Measurements from ENCODE around the gene ST3GAL2.
"Not testable (repeated sequence)": the region's sequence is repeated elsewhere in the genome, so short reads cannot be mapped to it uniquely, and the experiment has no call there.

Gene ST3GAL2

DNA sequence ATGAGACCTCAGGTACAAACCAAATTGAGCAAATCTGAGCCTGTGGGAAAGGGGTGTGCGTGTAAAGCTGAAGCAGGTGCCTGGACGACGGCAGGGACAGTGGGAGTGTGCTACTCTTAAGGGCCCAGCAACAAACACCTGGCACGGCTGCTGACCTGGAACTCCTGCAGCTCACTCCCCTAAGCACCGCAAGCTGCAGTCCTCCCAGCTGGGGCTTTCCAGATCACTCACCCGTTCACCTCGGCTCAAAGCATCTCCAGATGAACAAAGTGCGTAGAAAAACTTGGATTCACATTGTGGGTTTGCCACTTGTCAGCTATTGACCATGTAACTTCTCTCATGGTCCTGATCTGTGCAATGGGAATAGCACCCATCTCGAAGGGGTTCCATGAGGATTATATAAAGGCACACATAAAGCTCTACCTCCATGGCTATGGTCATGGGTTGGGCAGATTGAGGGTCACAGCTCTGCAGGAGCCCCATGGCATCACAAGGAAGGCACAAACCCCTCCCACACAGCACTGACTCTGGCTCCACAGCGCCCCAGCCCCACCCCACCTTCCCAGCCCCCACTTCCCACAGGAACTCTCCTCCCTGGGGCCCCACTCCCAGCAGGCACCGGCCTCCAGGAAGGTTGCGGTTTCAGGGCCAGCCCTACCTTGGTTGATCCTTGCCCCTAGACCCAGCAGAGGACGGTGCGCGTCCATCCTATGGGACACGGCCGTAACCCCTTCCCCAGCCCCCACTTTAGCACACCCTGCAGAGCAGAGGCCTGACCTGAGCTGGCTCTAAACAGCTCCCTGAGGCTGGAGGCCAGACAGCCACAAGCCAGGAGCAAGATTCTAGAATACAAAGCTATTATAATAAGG lies 21.9 kb downstream of the ST3GAL2 start:
- DNase-seq, result no peak

DNA sequence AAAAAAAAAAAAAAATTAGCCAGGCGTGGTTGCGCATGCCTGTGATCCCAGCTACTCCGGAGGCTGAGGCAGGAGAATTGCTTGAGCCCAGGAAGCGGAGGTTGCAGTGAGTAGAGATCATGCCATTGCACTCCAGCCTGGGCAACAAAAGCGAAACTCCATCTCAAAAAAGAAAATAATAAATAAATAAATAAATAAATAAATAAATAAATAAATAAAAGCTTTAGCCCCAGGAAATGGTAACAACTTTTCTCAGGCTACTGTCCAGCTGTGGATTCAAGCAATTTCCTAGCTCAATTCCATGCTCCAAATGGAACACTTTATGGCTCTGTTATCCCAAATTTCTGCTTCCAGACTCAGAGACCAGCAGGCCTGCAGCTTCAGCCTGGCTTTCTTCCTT lies 25.3 kb downstream of the ST3GAL2 start:
- not testable (repeated sequence) for DNase-seq

DNA sequence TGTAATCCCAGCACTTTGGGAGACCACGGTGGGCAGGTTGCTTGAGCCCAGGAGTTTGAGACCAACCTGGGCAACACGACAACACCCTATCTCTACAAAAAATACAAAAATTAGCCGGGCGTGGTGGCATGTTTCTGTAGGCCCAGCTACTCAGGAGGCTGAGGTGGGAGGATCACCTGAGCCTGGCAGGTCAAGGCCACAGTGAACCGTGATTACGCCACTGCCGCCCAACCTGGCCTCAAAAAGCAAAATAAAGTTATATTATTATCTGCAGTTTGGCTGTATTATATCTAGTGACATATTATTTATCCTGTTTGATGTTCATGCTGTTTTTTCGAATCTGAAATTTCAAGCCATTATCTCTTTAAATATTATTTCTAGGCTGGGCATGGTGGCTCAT lies 26.5 kb downstream of the ST3GAL2 start:
- no peak for DNase-seq

DNA sequence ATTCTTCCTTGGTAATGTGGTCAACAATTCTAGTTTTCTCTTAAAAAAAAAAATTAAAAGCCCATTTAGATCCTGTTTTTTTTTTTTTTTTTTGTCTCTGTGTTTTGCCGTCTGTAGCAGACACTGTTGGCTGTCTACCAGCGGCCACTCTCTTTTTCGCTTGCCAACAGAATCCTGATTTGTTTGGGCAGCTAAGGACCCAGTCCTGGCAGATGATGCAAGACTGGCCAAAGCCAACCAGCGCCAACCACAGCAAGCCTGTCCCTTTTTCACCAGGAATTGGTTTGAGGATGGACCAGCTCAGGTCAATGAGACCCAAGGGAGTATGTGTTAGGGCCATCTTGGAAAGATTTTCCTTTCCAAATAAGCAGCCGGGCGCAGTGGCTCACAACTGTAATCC lies 28.2 kb downstream of the ST3GAL2 start:
- no peak for DNase-seq

DNA sequence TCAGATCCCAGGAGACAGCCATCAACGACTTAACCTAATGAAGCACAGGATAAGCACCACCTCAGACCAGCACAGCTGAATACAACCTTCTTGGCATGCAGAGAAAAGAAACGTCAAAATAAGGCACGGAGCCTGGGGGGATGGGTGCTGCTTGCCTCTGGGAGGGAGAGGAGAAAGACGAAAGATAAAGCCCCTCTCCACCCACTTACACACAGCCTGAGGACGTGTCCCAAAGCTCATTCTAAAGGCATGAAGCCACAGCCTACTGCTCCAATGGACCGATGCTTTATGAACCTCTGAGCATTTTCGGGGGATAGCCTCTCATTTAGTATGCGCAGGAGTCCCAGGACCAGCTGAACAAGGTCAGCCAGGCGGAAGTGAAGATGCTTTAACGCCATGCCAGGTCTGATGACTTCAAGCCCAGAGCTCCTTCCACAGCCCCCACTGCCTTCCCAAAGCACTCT lies 31.1 kb downstream of the ST3GAL2 start:
- no peak for DNase-seq

DNA sequence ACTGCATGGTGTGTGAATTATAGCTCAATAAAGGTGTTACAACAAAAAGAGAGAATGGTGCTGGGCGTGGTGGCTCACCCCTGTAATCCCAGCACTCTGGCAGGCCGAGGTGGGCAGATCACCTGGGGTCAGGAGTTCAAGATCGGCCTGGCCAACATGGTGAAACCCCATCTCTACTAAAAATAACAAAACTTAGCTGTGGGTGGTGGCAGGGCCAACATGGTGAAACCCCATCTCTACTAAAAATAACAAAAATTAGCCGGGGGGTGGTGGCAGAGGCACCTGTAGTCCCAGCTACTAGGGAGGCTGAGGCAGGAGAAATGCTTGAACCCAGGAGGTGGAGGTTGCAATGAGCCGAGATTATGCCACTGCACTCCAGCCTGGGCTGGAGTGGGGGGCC lies 32.8 kb downstream of the ST3GAL2 start:
- DNase-seq, result not testable (repeated sequence)

DNA sequence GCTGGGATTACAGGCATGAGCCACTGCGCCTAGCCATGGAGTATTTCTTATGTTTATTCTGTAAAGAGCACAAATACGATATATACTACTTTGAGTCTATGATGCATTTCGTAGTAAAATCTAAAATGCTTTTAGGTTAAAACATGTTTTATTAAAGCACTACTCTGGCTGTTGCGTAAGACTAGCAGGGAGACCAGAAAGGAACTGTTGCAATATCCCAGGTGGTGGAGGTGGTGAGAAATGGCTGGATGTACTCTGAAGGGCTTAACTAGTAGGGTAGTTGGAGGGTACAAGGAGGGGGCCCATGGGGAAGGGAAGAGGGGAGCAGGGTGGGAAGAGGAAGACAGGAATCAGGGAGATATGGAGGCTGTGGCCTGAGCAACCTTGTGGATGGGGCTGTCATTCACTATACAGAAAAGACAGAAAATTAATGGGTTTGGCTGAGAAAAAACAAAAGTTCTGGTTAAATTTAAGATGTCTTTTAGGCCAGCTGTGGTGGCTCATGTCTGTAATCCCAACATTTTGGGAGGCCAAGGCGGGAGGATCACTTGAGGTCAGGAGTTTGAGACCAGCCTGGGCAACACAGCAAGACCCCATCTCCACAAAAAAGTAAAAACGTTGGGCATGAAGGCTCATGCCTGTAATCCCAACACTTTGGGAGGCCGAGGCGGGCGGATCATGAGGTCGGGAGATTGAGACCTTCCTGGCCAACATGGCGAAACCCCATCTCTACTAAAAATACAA lies 35.8 kb downstream of the ST3GAL2 start:
- no peak for DNase-seq

DNA sequence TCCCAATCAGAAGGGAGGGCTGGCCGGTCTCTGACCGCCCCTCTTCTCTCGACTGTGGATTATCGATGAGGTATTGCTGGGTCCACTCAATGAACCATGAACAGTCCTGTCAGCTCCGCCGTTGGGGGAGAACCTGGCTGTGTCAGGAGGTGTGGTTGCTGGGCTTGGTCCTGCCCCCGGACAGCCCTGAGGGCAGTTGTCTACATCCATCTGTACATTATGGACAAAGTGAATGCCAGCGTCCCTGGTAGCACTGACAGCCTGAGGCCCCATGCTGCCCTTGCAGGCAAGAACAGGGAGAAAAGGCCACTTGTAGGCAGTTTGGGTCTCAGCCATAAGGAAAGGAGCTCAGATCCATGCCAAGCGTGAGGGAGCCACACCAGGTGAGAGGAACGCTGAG lies 38.9 kb downstream of the ST3GAL2 start:
- DNase-seq, result no peak

DNA sequence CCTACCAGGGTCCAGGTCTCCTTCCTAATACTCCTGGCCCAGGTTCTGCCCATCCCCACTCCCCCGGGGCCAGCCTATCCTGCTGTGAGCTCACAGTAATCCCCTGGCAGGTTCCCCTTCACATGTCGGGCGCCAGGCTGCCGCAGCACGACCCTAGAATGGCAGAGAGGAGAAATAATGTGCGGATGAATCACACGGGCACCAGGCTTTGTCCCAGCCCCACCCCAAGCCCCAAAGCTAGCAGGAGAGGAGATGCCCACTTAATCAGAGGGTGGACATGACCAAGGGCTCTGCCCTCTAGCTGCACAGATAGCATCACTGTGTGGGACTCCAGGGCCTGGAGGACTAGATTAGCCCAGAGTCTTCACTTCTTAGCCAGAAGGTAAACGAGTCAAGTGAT lies 39.5 kb downstream of the ST3GAL2 start:
- no peak for DNase-seq

DNA sequence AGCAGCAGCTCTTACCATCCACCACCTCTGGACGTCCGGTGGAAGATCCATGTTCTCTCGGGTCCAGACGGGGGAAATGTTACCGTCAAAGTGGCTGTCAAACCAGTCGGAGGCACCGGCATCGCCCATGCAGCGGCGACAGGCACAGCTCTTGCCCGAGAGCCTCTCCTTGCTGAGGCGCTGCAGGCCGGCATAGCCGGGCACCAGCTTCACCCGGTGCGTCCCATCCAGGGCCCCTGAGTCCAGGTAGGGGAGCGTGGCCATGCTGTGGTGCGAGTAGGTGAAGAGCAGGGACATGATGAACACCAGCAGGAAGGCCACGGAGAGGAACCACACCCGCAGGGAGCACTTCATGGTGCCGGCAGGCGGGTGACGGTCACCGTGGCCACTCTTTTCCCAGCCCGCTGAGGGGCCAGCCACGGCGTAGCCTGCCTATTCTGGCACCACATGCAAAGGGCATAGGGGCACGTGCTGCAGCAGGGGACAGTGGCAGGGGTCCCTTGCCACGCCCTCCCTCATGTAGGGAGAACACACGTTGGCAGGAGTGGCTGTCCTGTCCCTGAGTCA lies 40.6 kb downstream of the ST3GAL2 start:
- DNase-seq, result no peak

DNA sequence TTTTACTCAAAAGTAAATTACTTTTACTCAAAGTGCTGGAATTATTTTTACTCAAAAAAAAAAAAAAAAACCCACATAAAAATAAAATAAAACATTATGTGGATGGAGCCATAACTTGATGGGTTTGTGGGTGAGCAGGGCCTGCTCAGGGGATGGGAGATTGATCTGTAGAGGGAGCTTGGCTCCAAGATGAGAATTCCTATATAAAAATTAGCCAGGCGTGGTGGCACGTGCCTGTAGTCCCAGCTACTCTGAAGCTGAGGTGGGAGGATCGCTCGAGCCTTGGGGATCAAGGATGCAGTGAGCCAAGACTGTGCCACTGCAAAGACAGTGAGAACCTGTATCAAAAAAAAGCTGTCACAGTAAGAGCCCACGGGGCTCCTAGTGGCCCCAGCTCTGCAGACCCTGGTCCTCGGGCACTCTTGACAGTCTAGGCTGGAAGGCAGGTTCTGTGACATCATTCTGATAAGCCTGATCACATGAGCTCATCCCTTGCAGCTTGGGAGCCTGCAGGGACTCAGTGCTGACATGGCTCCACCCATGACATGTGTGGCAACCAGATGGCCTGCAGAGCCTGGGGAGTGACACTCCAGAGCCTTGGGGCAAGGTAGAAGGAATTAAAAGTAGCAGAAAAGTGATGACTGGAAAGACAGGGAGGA lies 42.5 kb downstream of the ST3GAL2 start:
- DNase-seq, result peak; percentile 25

DNA sequence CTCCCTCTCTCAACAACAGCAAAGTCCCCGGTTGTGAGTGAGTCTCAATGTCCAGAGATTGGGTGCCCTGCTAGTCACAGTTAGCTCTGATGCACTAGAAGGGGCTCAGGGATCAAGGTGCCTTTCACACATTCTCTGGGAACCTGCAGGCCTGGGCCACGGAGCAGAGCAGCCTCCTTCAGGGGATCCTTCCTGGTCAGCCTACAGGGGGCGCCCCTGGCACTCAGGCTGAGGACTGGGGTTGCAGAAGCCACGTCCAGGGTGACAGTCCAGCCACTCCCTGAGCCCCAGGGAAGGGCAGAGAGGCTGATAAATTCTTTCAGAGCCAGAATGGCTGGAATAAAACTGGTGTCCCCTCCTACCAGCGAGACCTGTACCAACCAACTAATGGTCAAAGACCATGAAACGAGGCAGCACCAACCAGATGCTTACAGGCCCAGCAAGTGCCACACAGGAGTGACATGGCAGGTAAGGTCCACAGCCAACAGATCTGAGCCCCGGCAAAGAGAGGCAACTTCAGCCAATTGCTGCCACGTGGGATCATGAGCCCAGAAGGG lies 43.5 kb downstream of the ST3GAL2 start:
- peak; percentile 29 for DNase-seq

DNA sequence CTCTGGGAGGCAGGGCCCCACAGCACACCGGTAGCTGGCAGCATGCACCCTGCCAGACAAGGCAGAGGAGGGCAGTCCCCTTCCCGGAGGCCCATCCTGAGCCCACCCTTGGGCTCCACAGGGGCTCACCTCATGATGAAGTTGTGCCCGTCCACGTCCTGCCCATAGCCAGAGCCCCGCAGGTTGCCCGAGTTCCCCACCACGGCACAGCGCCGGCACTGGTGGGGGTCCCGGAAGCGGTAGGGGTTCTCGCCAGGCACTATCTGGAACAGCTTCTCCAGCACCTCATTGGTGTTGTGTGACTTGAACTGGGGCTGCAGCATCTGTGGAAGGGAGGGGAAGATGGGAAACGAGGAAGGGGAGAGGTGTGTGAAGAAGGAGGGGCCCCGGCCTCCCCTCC lies 44.0 kb downstream of the ST3GAL2 start:
- DNase-seq, result no peak

DNA sequence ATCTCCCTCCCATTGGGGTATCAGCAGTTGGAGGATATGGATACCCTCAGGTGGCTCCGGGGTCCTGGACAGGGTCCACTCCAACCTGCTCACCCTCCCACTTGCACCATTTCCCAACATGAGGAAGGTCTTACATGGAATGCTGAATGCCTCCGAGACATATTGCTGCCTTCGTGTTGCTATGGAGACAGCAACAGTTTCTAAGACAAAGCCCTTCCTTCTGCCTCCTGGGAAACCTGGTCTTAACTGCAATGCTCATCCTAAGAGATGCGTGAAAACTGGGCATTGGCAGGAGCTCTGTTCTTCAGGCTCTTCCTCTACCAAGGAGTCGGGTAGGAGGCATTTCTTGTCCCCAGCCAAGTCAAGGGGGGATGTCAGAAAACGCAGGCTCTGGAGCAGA lies 45.2 kb downstream of the ST3GAL2 start:
- no peak for DNase-seq

DNA sequence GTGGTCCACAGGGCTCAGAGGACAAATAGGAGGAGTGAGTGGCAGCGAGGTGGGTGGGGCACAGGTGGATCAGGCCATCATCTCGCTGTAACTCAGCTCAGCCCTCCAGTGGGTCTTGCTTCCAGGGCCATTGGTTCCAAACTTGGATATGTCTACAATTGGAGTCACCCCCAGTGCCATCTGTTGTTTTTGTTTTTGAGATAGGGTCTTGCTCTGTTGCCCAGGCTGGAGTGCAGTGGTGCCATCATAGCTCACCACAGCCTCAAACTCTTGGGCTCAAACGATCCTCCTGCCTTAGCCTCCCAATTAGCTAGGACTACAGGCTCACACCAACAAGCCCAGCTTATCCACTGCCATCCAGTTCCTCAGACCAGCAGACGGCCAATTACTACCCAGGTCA lies 46.3 kb downstream of the ST3GAL2 start:
- DNase-seq, result no peak

DNA sequence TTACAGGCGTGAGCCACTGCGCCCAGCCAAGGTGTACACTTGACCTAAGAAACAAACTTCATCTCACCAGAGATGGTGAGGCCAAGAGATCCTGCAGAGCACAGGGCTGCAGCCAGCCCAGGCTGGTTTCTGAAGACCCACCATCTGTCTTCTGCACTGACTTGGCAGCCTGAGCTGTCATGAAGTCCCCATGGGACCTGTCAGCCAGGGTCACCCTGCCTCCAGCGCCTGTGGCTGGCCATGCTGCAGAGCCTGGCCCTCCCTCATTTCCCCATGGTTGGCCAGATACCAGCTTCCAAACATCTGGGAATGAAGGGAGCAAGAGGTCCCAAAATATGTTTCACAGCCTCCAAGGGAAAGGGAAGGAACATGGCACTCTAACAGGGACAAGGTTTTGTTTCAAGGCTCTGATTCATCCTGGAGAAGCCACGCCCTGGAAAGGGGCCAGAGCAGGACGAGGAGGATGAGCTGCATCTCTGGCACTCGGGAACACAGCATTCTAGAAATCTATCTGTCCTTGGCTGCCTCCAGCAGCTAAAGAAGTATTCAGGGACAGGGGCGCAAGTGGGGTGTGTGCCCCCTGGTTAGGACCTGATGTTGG lies 46.9 kb downstream of the ST3GAL2 start:
- peak; percentile 83 for DNase-seq

DNA sequence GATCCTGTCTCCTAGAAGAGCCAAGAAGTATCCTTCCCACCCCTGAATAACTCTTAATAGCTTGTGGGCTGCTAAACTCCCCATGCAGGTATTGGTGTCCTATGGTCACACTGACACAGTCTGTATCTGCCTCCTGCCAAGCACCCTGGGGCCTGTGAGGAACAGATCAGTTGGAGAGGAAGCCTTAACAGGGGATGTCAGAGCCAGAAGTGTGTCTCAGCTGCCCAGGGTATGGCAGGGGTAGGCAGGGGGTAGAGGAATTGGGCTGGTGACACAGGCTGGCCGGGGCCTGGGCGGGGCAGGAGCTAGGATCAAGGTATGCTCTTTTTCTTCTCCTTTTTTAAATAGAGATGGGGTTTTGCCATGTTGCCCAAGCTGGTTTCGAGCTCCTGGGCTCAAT lies 47.5 kb downstream of the ST3GAL2 start:
- DNase-seq, result no peak

DNA sequence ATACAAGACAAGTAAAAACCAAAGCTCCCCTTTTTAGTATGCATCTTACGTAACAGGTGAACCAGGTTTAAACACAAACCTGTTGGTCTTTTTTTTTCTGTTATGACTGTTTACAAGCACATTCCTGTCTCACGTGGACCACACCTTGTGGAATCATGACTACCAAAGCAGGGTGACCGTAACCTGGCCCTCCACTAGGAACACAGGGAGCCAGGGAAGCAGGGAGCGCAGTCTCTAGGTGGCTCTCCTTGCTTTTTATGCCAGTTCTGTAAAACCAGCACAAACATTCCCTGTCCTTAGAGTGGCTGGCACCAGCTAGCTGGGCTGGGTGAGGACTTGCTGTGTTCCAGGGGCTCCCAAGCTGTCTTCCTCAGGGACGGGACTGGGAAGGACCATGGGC lies 48.1 kb downstream of the ST3GAL2 start:
- no peak for DNase-seq

DNA sequence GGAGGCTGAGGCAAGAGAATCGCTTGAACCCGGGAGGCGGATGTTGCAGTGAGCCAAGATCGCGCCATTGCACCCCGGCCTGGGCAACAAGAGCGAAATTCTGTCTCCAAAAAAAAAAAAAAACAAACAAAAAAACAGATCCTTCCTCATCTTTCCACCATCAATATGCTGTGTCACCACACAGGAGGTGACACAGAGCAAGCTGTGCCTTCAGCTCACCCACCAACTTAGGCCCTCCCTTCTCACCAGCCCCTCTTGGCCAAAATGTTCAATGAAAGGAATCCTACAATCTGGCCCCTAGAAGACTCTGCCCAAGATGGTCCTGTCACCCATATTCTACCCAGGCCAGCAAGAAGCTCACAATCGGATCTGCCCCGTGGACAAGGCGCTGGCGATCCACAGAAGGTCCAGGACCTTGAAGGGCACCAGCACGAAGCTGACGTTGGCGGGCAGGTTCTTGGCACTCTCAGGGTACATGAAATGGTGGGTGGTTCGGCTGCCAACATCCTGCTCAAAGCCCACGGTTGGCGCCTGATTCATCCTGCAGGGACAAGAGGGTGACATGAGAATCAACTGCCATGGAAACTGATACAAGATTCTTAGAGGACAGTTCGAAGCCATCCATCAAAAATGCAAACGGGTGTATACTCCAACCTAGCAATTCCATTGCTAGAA lies 50.8 kb downstream of the ST3GAL2 start:
- no peak for DNase-seq

DNA sequence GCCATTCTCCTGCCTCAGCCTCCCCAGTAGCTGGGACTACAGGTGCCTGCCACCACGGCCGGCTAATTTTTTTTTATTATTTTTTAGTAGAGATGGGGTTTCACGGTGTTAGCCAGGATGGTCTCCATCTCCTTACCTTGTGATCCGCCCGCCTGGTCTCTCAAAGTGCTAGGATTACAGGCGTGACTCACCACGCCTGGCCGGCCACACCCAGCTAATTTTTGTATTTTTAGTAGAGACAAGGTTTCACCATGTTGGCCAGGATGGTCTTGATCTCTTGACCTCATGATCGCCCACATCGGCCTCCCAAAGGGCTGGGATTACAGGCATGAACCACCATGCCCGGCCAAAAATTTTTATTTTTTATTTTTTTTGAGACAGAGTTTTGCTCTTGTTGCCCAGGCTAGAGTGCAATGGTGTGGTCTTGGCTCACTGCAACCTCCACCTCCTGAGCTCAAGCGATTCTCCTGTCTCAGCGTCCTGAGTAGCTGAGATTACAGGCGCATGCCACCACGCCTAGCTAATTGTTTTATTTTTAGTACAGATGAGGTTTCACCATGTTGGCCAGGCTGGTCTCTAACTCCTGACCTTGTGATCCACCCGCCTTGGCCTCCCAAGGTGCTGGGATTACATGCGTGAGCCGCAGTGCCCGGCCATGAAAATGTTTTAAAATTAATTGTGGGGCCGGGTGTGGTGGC lies 52.5 kb downstream of the ST3GAL2 start:
- DNase-seq, result not testable (repeated sequence)

DNA sequence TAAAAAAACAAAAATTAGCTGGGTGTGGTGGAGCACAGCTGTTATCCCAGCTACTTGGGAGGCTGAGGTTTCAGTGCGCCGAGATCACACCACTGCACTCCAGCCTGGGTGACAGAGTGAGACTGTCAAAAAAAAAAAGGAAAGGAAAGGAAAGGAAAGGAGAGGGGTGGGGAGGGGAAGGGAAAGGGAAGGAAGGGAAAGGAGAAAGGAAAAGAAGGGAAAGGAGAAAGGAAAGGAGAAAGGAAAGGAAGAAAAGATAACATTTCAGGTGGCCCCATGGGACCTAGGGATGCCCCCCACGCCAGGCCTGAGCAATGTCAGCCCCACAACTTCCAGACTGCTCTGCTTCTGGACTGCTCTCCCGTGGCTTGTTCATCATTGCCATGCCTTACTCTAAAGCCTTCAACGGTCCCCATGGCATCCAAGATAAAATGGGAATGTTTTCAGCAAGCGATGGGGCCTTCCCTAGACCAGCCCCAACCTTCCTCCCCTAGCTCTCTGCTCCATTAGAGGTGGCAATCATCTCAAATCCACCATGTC lies 55.4 kb downstream of the ST3GAL2 start:
- no peak for DNase-seq
